ENCODE data around the gene ZNF70. TPM values are rescaled to one million over a fixed set of nuclear protein-coding genes. Genes with fewer than 3 reads are reported as not detected.

ZNF70 gene
- total RNA-seq, 1 experiment from 2014 or later: 3.3 TPM

DNA sequence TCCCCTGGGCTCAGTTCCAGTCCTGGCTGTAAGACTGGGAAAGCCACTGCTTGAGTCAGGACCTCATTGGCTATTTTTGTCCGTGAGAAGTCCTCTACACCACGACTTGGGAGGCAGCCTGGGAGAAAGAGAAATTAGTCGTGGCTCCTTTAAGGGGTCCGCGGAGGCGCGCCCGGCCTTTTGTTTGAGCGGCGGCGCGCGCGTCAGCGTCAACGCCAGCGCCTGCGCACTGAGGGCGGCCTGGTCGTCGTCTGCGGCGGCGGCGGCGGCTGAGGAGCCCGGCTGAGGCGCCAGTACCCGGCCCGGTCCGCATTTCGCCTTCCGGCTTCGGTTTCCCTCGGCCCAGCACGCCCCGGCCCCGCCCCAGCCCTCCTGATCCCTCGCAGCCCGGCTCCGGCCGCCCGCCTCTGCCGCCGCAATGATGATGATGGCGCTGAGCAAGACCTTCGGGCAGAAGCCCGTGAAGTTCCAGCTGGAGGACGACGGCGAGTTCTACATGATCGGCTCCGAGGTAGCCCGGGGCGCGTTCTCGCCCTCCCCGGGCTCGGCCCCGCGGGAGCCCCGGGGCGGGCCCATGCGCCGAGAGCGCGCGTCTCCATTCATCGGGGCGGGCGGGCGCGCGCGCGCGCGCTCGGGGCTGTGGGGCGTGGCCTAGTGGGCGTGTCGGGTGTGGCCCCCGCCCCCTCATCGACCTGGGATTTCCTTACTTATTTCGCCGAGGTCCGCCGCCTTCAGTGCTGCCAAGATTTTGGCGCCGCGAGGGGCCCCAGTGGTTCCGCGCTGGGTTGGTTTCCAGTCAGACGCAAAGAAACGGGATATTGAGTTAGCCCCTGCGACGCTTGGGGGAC, 36.1 kb upstream of the ZNF70 start, which contains the start of gene SMARCB1 (continued):
- TF ChIP-seq ZNF263 (CRISPR knock-in tag; IDR thresholded peaks at IDR 0.05; ENCODE audit: low read depth) (0 out of 2 replicates have a peak, but pooled peaks have one; percentile 29), JUN (CRISPR knock-in tag; IDR thresholded peaks at IDR 0.05) (0 out of 2 replicates have a peak, but pooled peaks have one; percentile 49), CREM (CRISPR knock-in tag; IDR thresholded peaks at IDR 0.05) (peak; percentile 61; the same call in 1 of the 2 replicates), SP1 (CRISPR knock-in tag; conservative IDR thresholded peaks at IDR 0.05) (peak; percentile 82), MYBL2 (CRISPR knock-in tag; IDR thresholded peaks at IDR 0.05) (0 out of 2 replicates have a peak, but pooled peaks have one; percentile 23), GTF2I (CRISPR knock-in tag; conservative IDR thresholded peaks at IDR 0.05) (no peak), ZNF423 (CRISPR knock-in tag; IDR thresholded peaks at IDR 0.05) (no peak)
- TF ChIP-seq, protein P1, sequence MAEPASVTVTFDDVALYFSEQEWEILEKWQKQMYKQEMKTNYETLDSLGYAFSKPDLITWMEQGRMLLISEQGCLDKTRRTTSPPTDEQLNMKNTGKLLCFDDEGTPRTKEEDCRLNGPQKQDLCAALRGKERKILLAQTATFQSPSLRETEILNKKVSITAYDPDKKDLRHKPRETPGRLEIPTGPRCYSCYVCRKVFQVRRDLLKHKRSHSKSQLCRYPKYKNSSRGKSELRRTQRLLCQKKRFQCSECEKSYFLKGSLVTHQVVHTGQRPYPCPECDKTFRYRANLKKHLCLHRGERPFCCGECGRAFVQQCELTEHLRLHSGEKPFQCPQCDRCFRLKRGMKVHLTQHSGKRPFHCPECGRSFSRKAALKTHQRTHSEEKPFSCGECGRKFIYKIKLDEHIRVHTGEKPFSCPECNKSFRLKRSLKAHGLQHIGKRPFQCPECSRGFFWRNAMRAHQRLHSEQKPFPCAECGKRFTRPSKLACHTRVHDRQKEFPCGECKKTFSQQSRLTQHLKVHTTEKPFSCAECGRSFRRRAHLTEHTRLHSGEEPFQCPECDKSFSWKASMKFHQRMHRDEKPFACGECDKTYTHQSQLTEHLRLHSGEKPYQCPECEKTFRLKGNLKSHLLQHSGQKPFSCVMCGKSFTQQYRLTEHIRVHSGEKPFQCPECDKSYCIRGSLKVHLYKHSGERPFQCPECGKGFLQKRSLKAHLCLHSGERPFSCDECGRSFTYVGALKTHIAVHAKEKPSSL (CRISPR knock-in tag; conservative IDR thresholded peaks at IDR 0.05): no peak

DNA sequence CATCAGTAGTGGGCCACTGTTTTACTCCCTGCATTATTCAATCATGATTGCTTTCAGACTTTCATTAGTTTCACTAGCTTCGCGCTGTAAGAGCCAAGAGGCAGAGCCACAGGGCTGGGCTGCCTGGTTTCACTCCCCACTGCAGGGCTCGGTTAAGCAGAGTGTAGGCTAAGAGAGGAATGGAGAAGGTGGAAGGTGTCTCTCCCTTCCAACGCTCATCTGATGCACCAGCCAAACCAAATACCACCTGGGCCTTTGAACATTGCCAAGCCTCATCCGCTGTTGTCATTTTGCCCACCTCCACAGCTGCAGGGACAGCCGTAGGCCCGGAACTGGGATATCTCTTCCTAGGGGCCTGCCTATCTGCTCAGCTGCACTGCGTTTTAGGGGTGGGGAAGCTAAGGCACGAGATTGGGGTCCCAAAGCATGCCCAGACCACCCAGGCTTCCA, 35.4 kb upstream of the ZNF70 start:
- ATAC-seq (no peak), DNase-seq (ENCODE audit: low spot score) (no peak)
- H3K36me3 Mint-ChIP-seq: peaks cover 9% of the 10 kb centered on the region; the same call in 1 of the 2 replicates
- no peaks in the 10 kb centered on the region for H3K9me3 Mint-ChIP-seq
- no peaks in the 10 kb centered on the region for H3K27me3 Mint-ChIP-seq (ENCODE audit: low read depth)
- CTCF ChIA-PET: interaction anchor here (0.6 to 1.7 kb wide), 6 partner anchors 9 to 63 kb away, joined by 3 to 5 read pairs (median 3); partner anchors contain the start of genes CHCHD10 and MMP11
- POLR2A ChIA-PET: interaction anchor here (1.0 kb wide), 1 partner anchor 17 kb away, joined by 3 read pairs; no protein-coding TSS in a partner anchor
- TF ChIP-seq CBFB (CRISPR knock-in tag; IDR thresholded peaks at IDR 0.05; ENCODE audit: low read depth): no peak
- no peak for TF ChIP-seq NR3C1 (CRISPR knock-in tag; conservative IDR thresholded peaks at IDR 0.05; ENCODE audit: low read depth)
- no peak for TF ChIP-seq SP1 (CRISPR knock-in tag; conservative IDR thresholded peaks at IDR 0.05)
- TF ChIP-seq FOXP1 (CRISPR knock-in tag; IDR thresholded peaks at IDR 0.05; ENCODE audit: borderline replicate concordance): no peak
- TF ChIP-seq NFYB (CRISPR knock-in tag; conservative IDR thresholded peaks at IDR 0.05; ENCODE audit: low read depth): no peak
- TF ChIP-seq, protein P2, sequence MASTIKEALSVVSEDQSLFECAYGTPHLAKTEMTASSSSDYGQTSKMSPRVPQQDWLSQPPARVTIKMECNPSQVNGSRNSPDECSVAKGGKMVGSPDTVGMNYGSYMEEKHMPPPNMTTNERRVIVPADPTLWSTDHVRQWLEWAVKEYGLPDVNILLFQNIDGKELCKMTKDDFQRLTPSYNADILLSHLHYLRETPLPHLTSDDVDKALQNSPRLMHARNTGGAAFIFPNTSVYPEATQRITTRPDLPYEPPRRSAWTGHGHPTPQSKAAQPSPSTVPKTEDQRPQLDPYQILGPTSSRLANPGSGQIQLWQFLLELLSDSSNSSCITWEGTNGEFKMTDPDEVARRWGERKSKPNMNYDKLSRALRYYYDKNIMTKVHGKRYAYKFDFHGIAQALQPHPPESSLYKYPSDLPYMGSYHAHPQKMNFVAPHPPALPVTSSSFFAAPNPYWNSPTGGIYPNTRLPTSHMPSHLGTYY (CRISPR knock-in tag; IDR thresholded peaks at IDR 0.05): no peak
- no peak for TF ChIP-seq ZNF232 (CRISPR knock-in tag; IDR thresholded peaks at IDR 0.05)
- TF ChIP-seq, protein P3, sequence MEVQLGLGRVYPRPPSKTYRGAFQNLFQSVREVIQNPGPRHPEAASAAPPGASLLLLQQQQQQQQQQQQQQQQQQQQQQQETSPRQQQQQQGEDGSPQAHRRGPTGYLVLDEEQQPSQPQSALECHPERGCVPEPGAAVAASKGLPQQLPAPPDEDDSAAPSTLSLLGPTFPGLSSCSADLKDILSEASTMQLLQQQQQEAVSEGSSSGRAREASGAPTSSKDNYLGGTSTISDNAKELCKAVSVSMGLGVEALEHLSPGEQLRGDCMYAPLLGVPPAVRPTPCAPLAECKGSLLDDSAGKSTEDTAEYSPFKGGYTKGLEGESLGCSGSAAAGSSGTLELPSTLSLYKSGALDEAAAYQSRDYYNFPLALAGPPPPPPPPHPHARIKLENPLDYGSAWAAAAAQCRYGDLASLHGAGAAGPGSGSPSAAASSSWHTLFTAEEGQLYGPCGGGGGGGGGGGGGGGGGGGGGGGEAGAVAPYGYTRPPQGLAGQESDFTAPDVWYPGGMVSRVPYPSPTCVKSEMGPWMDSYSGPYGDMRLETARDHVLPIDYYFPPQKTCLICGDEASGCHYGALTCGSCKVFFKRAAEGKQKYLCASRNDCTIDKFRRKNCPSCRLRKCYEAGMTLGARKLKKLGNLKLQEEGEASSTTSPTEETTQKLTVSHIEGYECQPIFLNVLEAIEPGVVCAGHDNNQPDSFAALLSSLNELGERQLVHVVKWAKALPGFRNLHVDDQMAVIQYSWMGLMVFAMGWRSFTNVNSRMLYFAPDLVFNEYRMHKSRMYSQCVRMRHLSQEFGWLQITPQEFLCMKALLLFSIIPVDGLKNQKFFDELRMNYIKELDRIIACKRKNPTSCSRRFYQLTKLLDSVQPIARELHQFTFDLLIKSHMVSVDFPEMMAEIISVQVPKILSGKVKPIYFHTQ (CRISPR knock-in tag; IDR thresholded peaks at IDR 0.05): no peak
- H3K4me3 Mint-ChIP-seq: peak overlapping the region; percentile 89
- H3K27ac Mint-ChIP-seq: peak overlapping the region; percentile 98
- peaks cover 30% of the 10 kb centered on the region for H3K4me1 Mint-ChIP-seq

DNA sequence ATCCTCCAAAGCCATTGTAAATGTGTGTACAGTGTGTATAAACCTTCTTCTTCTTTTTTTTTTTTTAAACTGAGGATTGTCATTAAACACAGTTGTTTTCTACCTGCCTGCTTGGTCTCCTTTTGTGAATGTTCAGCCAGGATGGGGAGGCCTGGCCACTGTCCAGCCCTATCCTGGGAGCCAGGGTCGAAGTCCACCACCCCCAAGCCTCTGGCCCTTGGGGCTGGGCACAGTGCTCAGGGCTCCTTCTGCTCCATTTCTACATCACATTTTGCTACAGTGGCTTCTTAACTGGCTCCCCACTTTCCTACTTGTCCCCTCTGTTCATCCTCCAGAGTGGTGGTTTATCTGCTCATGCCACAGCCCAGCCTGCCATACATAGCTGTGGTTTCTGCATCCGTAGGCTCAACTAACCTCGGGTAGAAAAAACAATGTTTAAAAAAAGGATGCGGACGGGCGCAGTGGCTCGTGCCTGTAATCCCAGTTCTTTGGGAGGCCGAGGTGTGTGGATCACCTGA, 33.4 kb upstream of the ZNF70 start:
- DNase-seq (ENCODE audit: low spot score) (no peak), ATAC-seq (no peak)
- Mint-ChIP-seq H3K4me3 (no peak overlapping the region), H3K27ac (no peak overlapping the region), H3K9me3 (no peaks in the 10 kb centered on the region), H3K27me3 (ENCODE audit: low read depth) (no peaks in the 10 kb centered on the region; the same call in 1 of the 2 replicates), H3K4me1 (peaks cover 23% of the 10 kb centered on the region), H3K36me3 (0 out of 2 replicates have a peak, but pooled peaks cover 2% of the 10 kb centered on the region)
- ChIA-PET POLR2A (no interaction called here), CTCF (no interaction called here)
- TF ChIP-seq, protein P4, sequence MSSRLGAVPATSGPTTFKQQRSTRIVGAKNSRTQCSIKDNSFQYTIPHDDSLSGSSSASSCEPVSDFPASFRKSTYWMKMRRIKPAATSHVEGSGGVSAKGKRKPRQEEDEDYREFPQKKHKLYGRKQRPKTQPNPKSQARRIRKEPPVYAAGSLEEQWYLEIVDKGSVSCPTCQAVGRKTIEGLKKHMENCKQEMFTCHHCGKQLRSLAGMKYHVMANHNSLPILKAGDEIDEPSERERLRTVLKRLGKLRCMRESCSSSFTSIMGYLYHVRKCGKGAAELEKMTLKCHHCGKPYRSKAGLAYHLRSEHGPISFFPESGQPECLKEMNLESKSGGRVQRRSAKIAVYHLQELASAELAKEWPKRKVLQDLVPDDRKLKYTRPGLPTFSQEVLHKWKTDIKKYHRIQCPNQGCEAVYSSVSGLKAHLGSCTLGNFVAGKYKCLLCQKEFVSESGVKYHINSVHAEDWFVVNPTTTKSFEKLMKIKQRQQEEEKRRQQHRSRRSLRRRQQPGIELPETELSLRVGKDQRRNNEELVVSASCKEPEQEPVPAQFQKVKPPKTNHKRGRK (CRISPR knock-in tag; IDR thresholded peaks at IDR 0.05; ENCODE audit: borderline replicate concordance): no peak
- TF ChIP-seq JUN (CRISPR knock-in tag; IDR thresholded peaks at IDR 0.05) (no peak), ZBTB21 (CRISPR knock-in tag; IDR thresholded peaks at IDR 0.05; ENCODE audit: borderline replicate concordance) (no peak), RELA (CRISPR knock-in tag; IDR thresholded peaks at IDR 0.05; ENCODE audit: borderline replicate concordance) (no peak), SMAD3 (CRISPR knock-in tag; IDR thresholded peaks at IDR 0.05; ENCODE audit: borderline replicate concordance) (no peak), SOX15 (CRISPR knock-in tag; IDR thresholded peaks at IDR 0.05) (no peak), ZNF416 (CRISPR knock-in tag; IDR thresholded peaks at IDR 0.05) (no peak)
- TF ChIP-seq, protein P5, sequence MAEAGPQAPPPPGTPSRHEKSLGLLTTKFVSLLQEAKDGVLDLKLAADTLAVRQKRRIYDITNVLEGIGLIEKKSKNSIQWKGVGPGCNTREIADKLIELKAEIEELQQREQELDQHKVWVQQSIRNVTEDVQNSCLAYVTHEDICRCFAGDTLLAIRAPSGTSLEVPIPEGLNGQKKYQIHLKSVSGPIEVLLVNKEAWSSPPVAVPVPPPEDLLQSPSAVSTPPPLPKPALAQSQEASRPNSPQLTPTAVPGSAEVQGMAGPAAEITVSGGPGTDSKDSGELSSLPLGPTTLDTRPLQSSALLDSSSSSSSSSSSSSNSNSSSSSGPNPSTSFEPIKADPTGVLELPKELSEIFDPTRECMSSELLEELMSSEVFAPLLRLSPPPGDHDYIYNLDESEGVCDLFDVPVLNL (CRISPR knock-in tag; IDR thresholded peaks at IDR 0.05; ENCODE audit: borderline replicate concordance, low read depth): no peak
